GM12878 (cell line): Measurements from ENCODE around the gene PHC1. TPM values are rescaled to one million over a fixed set of nuclear protein-coding genes. Genes with fewer than 3 reads are reported as not detected.

ENCODE experiments used
- ATAC-seq: fragments of 200-7000 bp; cut with Tn5 transposase; 3 replicates; pipeline ENCODE4 v1.9.1; 2020; ENCODE audit warnings: mild to moderate bottlenecking, moderate library complexity
- BruUV-seq: library from RNA; stranded (reverse); fragments of 400-500 nt; replicated peaks from 2 replicates; lab custom pipeline; 2021; lab: Mats Ljungman, UMichigan
- CTCF ChIA-PET: fragments of 300-600 bp; sonication (Branson Sonifier 250); formaldehyde crosslinking; extraction: SDS; loops from one replicate; lab custom pipeline; 2021; ENCODE audit warnings: inconsistent platforms; lab: Yijun Ruan, JAX
- POLR2A ChIA-PET: fragments of 350-600 bp; formaldehyde crosslinking; extraction: SDS; loops from one replicate; lab custom pipeline; 2021; ENCODE audit warnings: inconsistent platforms; lab: Charles Lee
- RAD21 ChIA-PET: fragments of 300-600 bp; sonication (Branson Sonifier 250); formaldehyde crosslinking; loops from one replicate; lab custom pipeline; 2023; ENCODE audit warnings: antibody characterized with exemption; ENCODE audit not compliant: unreplicated experiment; lab: Charles Lee
- SMC1A ChIA-PET: fragments of 300-600 bp; sonication (Branson Sonifier 250); formaldehyde crosslinking; loops from one replicate; lab custom pipeline; 2023; ENCODE audit not compliant: unreplicated experiment, uncharacterized antibody; lab: Charles Lee
- DNase-seq: peaks from one replicate; pipeline ENCODE4 v3.0.0-alpha.2; 2011; ENCODE audit warnings: low read depth, low spot score
- FAIRE-seq: peaks from 3 replicates; lab custom pipeline; 2011; peaks lifted over from hg19 to GRCh38; lab: Jason Lieb, UNC
- H2AFZ ChIP-seq: 2 replicates; pipeline ENCODE4 v1.6.0; 2011; ENCODE audit warnings: low read depth, low read length, control low read depth; ENCODE audit not compliant: control insufficient read depth
- H3K27ac ChIP-seq: 2 replicates; pipeline ENCODE4 v1.5.1; 2011; ENCODE audit warnings: control low read depth; ENCODE audit not compliant: control insufficient read depth, insufficient read depth
- H3K27me3 ChIP-seq, 2 experiments: replicated peaks in 1 of 2; 2 replicates each; pipeline versions ENCODE4 v1.6.0 to v1.6.1; 2011; ENCODE audit warnings: low read length in 1 of 2; ENCODE audit not compliant: control insufficient read depth in 2 of 2, insufficient read depth in 2 of 2
- H3K36me3 ChIP-seq, 2 experiments: 2 replicates each; pipeline ENCODE4 v1.5.1; 2011; ENCODE audit warnings: low read length in 1 of 2; ENCODE audit not compliant: control insufficient read depth in 2 of 2, insufficient read depth in 2 of 2
- H3K4me1 ChIP-seq: 2 replicates; pipeline ENCODE4 v1.6.1; 2011; ENCODE audit warnings: mild to moderate bottlenecking, low read length, moderate library complexity, mixed read lengths; ENCODE audit not compliant: control insufficient read depth, insufficient read depth
- H3K4me2 ChIP-seq: 2 replicates; pipeline ENCODE4 v1.6.0; 2011; ENCODE audit warnings: control low read depth; ENCODE audit not compliant: control insufficient read depth, insufficient read depth
- H3K4me3 ChIP-seq: fragments of 200-600 bp; sonication (generic); 2 replicates; pipeline ENCODE4 v1.5.1; 2016
- H3K79me2 ChIP-seq: 2 replicates; pipeline ENCODE4 v1.6.0; 2011; ENCODE audit warnings: low read length; ENCODE audit not compliant: control insufficient read depth, insufficient read depth
- H3K9ac ChIP-seq: 2 replicates; pipeline ENCODE4 v1.8.0; 2011; ENCODE audit warnings: low read length, control low read depth, mixed read lengths; ENCODE audit not compliant: control insufficient read depth, insufficient read depth
- H3K9me3 ChIP-seq: replicated peaks from 3 replicates; pipeline ENCODE4 v1.5.1; 2011; ENCODE audit warnings: mild to moderate bottlenecking, low read length; ENCODE audit not compliant: control insufficient read depth, insufficient read depth
- H4K20me1 ChIP-seq: 2 replicates; pipeline ENCODE4 v1.6.0; 2011; ENCODE audit not compliant: control insufficient read depth, insufficient read depth
- CUX1 ChIP-seq: IDR thresholded peaks from 2 replicates; pipeline ENCODE4 v1.6.1; 2012; ENCODE audit warnings: improper control_type of control experiment, low read depth, low read length; ENCODE audit not compliant: insufficient replicate concordance
- EGR1 ChIP-seq, 2 experiments: IDR thresholded peaks; 1 replicate in 1 of 2; 2 replicates in 1 of 2; pipeline ENCODE4 v1.6.1; 2011 to 2012; ENCODE audit warnings: low read depth in 2 of 2, low read length in 2 of 2, borderline replicate concordance in 1 of 2, mild to moderate bottlenecking in 1 of 2, moderate library complexity in 1 of 2
- ESRRA ChIP-seq: IDR thresholded peaks from 2 replicates; pipeline ENCODE4 v1.6.1; 2012; ENCODE audit warnings: mild to moderate bottlenecking, low read length, improper control_type of control experiment
- FOS ChIP-seq: IDR thresholded peaks from 3 replicates; pipeline ENCODE4 v1.6.1; 2011; ENCODE audit warnings: borderline replicate concordance; ENCODE audit not compliant: insufficient read length; ENCODE audit errors: extremely low read depth
- NKRF ChIP-seq: fragments of 450-650 bp; conservative IDR thresholded peaks from 2 replicates; pipeline ENCODE4 v1.6.1; 2017; ENCODE audit warnings: mild to moderate bottlenecking, moderate library complexity
- NRF1 ChIP-seq: conservative IDR thresholded peaks from 2 replicates; pipeline ENCODE4 v1.6.1; 2011; ENCODE audit warnings: mild to moderate bottlenecking, low read depth, low read length, improper control_type of control experiment
- POLR2A ChIP-seq: IDR thresholded peaks from 2 replicates; pipeline ENCODE4 v1.6.1; 2011; ENCODE audit warnings: low read depth, mild to moderate bottlenecking, low read length
- USF1 ChIP-seq: IDR thresholded peaks from 2 replicates; pipeline ENCODE4 v1.6.1; 2011; ENCODE audit warnings: borderline replicate concordance, low read depth, mild to moderate bottlenecking, moderate library complexity, mixed read lengths, low read length; ENCODE audit not compliant: insufficient read depth; ENCODE audit errors: extremely low read length
- ZNF622 ChIP-seq: fragments of 450-650 bp; IDR thresholded peaks from 2 replicates; pipeline ENCODE4 v1.6.1; 2017; ENCODE audit warnings: mild to moderate bottlenecking, inconsistent platforms
- WGBS: methylation state at CpG from one replicate; pipeline ENCODE4 v1.1.6; 2016; ENCODE audit warnings: low lambda C conversion rate; ENCODE audit not compliant: insufficient replicate concordance, insufficient coverage; ENCODE audit errors: missing lambda C conversion rate; 5-methylcytosine and 5-hydroxymethylcytosine counted together
- in situ Hi-C: fragments of 300-500 bp; cut with MboI; formaldehyde crosslinking; loops from 9 replicates; pipeline ENCODE4 v1.14.3; 2018; ENCODE audit warnings: mixed read lengths
- intact Hi-C: fragments of 100-400 bp; cut with micrococcal nuclease; formaldehyde crosslinking; loops from one replicate; pipeline ENCODE4 v1.14.2; 2022; ENCODE audit not compliant: unreplicated experiment
- polyA plus RNA-seq, 11 experiments: library from polyadenylated mRNA; depleted of rRNA in 4 of 11; unstranded in 6 of 11; stranded (reverse) in 5 of 11; fragments of >200 nt; fragmentation: Nextera tagmentation in 4 of 11; fragmentation: Illumina TruSeq in 1 of 11; extraction: Ambion mirVana in 4 of 11; extraction: Trizol in 1 of 11; gene quantifications; 1 replicate in 1 of 11; 2 replicates in 10 of 11; pipeline versions ENCODE4 v1.2.1 to v1.2.3, GENCODE V29; 2011 to 2016; ENCODE audit warnings: inconsistent platforms in 2 of 11, missing spikeins in 2 of 11, low read depth in 1 of 11
- total RNA-seq, 4 experiments: library from RNA; depleted of rRNA in 3 of 4; stranded (reverse); fragments of >200 nt in 3 of 4; fragmentation: Illumina TruSeq in 1 of 4; extraction: Trizol in 1 of 4; gene quantifications; 2 replicates each; pipeline versions ENCODE4 v1.2.1 to v1.2.3, GENCODE V29; 2013 to 2021

The PHC1 gene
- total and polyA plus RNA-seq, 10 of the 15 experiments (the other 5 are each of a cell fraction or from before 2014, with no cell fraction given) = 0.50 to 16.3 (median 2.1) TPM

- no peak for TF ChIP-seq ZNF622
- TF ChIP-seq POLR2A = no peak
- no peak for TF ChIP-seq USF1
Measured at GRCh38 chr12:8957561-8957960, 43.3 kb downstream of the PHC1 start (continued).

GRCh38 chr12:8958066-8958465, 43.8 kb downstream of the PHC1 start:
- Histone ChIP-seq H3K36me3 (no peaks in the 10 kb centered on the region), H3K27me3 (no peaks in the 10 kb centered on the region), H3K4me3 (no peak overlapping the region), H2AFZ (no peak overlapping the region), H3K4me1 (no peaks in the 10 kb centered on the region), H4K20me1 (no peaks in the 10 kb centered on the region), H3K79me2 (no peaks in the 10 kb centered on the region), H3K27ac (no peak overlapping the region), H3K9ac (no peak overlapping the region), H3K9me3 (no peaks in the 10 kb centered on the region; the same call in 2 of the 3 replicates), H3K4me2 (no peak overlapping the region)
- in situ Hi-C loops (no loop called here), intact Hi-C loops (no loop called here)
- 7% methylated on average over 2 of the region's 2 CpGs for WGBS
- FAIRE-seq = no peak
- no peak for ATAC-seq
- ChIA-PET POLR2A (no interaction called here), SMC1A (no interaction called here), RAD21 (no interaction called here), CTCF (no interaction called here)
- TF ChIP-seq ESRRA = no peak
- no peak for TF ChIP-seq CUX1
- no peak for TF ChIP-seq NRF1
- TF ChIP-seq EGR1 (IDR thresholded peaks at IDR 0.05; ENCODE audit: borderline replicate concordance in 1 of 2, low read depth in 2 of 2, low read length in 2 of 2) = no peak
- TF ChIP-seq FOS = no peak
- TF ChIP-seq NKRF = no peak
- no TSS peak for BruUV-seq
- no peak for DNase-seq
